ENCODE results near the gene AGXT. TPM values are rescaled to one million over a fixed set of nuclear protein-coding genes. Genes with fewer than 3 reads are reported as not detected.

The AGXT gene
- total RNA-seq, 4 donors from 2014 or later: not detected

- peaks cover 6% of the 10 kb centered on the region for H3K27me3 ChIP-seq
- WGBS, 2 donors (ENCODE audit: low coverage in 1 of 2): no CpG with 5 or more reads among the region's 7 CpGs
- H3K9me3 ChIP-seq: no peaks in the 10 kb centered on the region
- peaks cover 0 to 13% (median 0%) of the 10 kb centered on the region in 3 donors for H3K4me1 ChIP-seq
- no peak for ATAC-seq
- no peaks in the 10 kb centered on the region for H3K36me3 ChIP-seq
- TF ChIP-seq POLR2AphosphoS5 (IDR thresholded peaks at IDR 0.05): no peak
- TF ChIP-seq POLR2A (IDR thresholded peaks at IDR 0.05): no peak
- no peak for TF ChIP-seq CTCF (IDR thresholded peaks at IDR 0.05)
- TF ChIP-seq EP300 (IDR thresholded peaks at IDR 0.05): no peak
- no peak overlapping the region for H3K27ac ChIP-seq
- H3K4me3 ChIP-seq: no peak overlapping the region
These were observed 27.8 kb downstream of the AGXT start for GRCh38 chr2:240896394-240896793.

GRCh38 chr2:240896871-240897692 lies 28.5 kb downstream of the AGXT start:
- H3K9me3 ChIP-seq: no peaks in the 10 kb centered on the region
- H3K4me3 ChIP-seq: no peak overlapping the region
- no peak overlapping the region for H3K27ac ChIP-seq
- no peak for ATAC-seq
- H3K27me3 ChIP-seq: peaks cover 6% of the 10 kb centered on the region
- no peak for TF ChIP-seq POLR2A (IDR thresholded peaks at IDR 0.05)
- no peak for TF ChIP-seq POLR2AphosphoS5 (IDR thresholded peaks at IDR 0.05)
- no peak for TF ChIP-seq CTCF (IDR thresholded peaks at IDR 0.05)
- TF ChIP-seq EP300 (IDR thresholded peaks at IDR 0.05): no peak
- 83% methylated on average over 4 of the region's 23 CpGs; no CpG with 5 or more reads in 1 of the 2 donors for WGBS, 2 donors (ENCODE audit: low coverage in 1 of 2)
- H3K36me3 ChIP-seq: no peaks in the 10 kb centered on the region
- H3K4me1 ChIP-seq: peaks cover 0 to 13% (median 0%) of the 10 kb centered on the region in 3 donors

GRCh38 chr2:240898108-240898730 lies 29.6 kb downstream of the AGXT start:
- H3K4me3 ChIP-seq: no peak overlapping the region
- peaks cover 7% of the 10 kb centered on the region for H3K27me3 ChIP-seq
- 33 to 74% methylated on average over 3 of the region's 17 CpGs for WGBS, 2 donors (ENCODE audit: low coverage in 1 of 2)
- ATAC-seq: peak; percentile 57
- peaks cover 0 to 13% (median 0%) of the 10 kb centered on the region in 3 donors for H3K4me1 ChIP-seq
- peak overlapping the region in 2 of 4 donors; percentile 43 to 49 for H3K27ac ChIP-seq
- H3K9me3 ChIP-seq: no peaks in the 10 kb centered on the region
- TF ChIP-seq CTCF (IDR thresholded peaks at IDR 0.05) (no peak), EP300 (IDR thresholded peaks at IDR 0.05) (no peak), POLR2AphosphoS5 (IDR thresholded peaks at IDR 0.05) (no peak), POLR2A (IDR thresholded peaks at IDR 0.05) (no peak)
- no peaks in the 10 kb centered on the region for H3K36me3 ChIP-seq

GRCh38 chr2:240898731-240899467 lies 30.3 kb downstream of the AGXT start:
- TF ChIP-seq POLR2AphosphoS5 (IDR thresholded peaks at IDR 0.05): no peak
- TF ChIP-seq CTCF (IDR thresholded peaks at IDR 0.05): no peak
- no peak for TF ChIP-seq POLR2A (IDR thresholded peaks at IDR 0.05)
- TF ChIP-seq EP300 (IDR thresholded peaks at IDR 0.05): no peak
- Histone ChIP-seq H3K36me3 (no peaks in the 10 kb centered on the region), H3K4me1 (peaks cover 0 to 13% (median 0%) of the 10 kb centered on the region in 3 donors), H3K9me3 (no peaks in the 10 kb centered on the region), H3K4me3 (no peak overlapping the region), H3K27me3 (peaks cover 14% of the 10 kb centered on the region), H3K27ac (peak overlapping the region in 1 of 4 donors; percentile 49)
- 32 to 43% methylated on average over 4 to 9 of the region's 23 CpGs for WGBS, 2 donors (ENCODE audit: low coverage in 1 of 2)
- no peak for ATAC-seq
